Adrenal gland (tissue), 12 donors: Measurements from ENCODE around the gene PAQR7. TPM values are rescaled to one million over a fixed set of nuclear protein-coding genes. Genes with fewer than 3 reads are reported as not detected.

Experiments used
- DNase-seq, 7 donors: peaks; one replicate each; pipeline ENCODE4 v3.0.0-alpha.2; 2019 to 2020
- H3K27ac ChIP-seq, 5 donors: fragments of 200-600 bp; sonication (generic) in 4 of 5; 1 replicate in 3 of 5; 2 replicates in 2 of 5; pipeline versions ENCODE4 v1.5.1 to v1.8.0; 2016 to 2020; ENCODE audit warnings: mild to moderate bottlenecking in 1 of 5
- H3K27me3 ChIP-seq: fragments of 200-600 bp; 2 replicates; pipeline ENCODE4 v1.8.0; 2021
- H3K36me3 ChIP-seq, 2 donors: fragments of 200-600 bp; replicated peaks in 1 of 2; 1 replicate in 1 of 2; 2 replicates in 1 of 2; pipeline versions ENCODE4 v1.5.1 to v1.8.0; 2018 to 2022
- H3K4me1 ChIP-seq, 2 donors: fragments of 200-600 bp; replicated peaks in 1 of 2; 1 replicate in 1 of 2; 2 replicates in 1 of 2; pipeline versions ENCODE4 v1.5.1 to v1.8.0; 2018 to 2021
- H3K4me3 ChIP-seq, 4 donors: fragments of 200-600 bp; sonication (generic) in 3 of 4; one replicate each; pipeline ENCODE4 v1.5.1; 2016 to 2018
- H3K9me3 ChIP-seq, 3 donors: fragments of 200-600 bp; sonication (generic) in 1 of 3; replicated peaks in 1 of 3; 1 replicate in 2 of 3; 2 replicates in 1 of 3; pipeline versions ENCODE4 v1.5.1 to v1.8.0; 2016 to 2021
- POLR2A ChIP-seq, 2 donors: fragments of 450-650 bp; IDR thresholded peaks; one replicate each; pipeline ENCODE4 v1.6.1; 2017; ENCODE audit warnings: antibody characterized with exemption in 2 of 2, mild to moderate bottlenecking in 2 of 2, moderate library complexity in 1 of 2
- WGBS, 4 donors: extraction: QIAGEN DNeasy Blood & Tissue Kit in 2 of 4; methylation state at CpG; one replicate each; pipeline versions ENCODE4 v1.1.5 to v1.1.7; 2013 to 2017; 5-methylcytosine and 5-hydroxymethylcytosine counted together
- intact Hi-C, 2 donors: fragments of 100-400 bp; cut with DNase I; formaldehyde crosslinking; loops; one replicate each; pipeline versions ENCODE4 v1.14.1 to v1.15.0; 2022 to 2023
- polyA plus RNA-seq, 3 donors: library from polyadenylated mRNA; stranded (reverse); fragments of 200-250 nt in 2 of 3; fragments of 350-450 nt in 1 of 3; fragmentation: Illumina TruSeq in 1 of 3; extraction: RNeasy Lipid Tissue Mini Kit (QIAGEN cat#74804) in 1 of 3; gene quantifications; one replicate each; pipeline ENCODE4 v1.2.3, GENCODE V29; 2013 to 2014
- total RNA-seq, 9 donors: library from RNA; depleted of rRNA in 4 of 9; stranded (reverse); fragments of >200 nt in 4 of 9; fragments of 120-200 nt in 1 of 9; fragmentation: NEBNext Ultra II Directional in 1 of 9; extraction: Animal tissue kit (Norgen Biotek cat#: 25700) in 1 of 9; gene quantifications; one replicate each; pipeline versions ENCODE4 v1.1.0 to v1.2.4, GENCODE V29; 2013 to 2023
- TF ChIP-seq, protein P1 (sequence below), 6 experiments: fragments of 450-650 bp in 4 of 6; fragments of 200-600 bp in 2 of 6; sonication (generic) in 1 of 6; IDR thresholded peaks; 1 replicate in 5 of 6; 2 replicates in 1 of 6; pipeline versions ENCODE4 v1.5.1 to v1.8.0; 2016 to 2021; ENCODE audit warnings: antibody characterized with exemption in 6 of 6, mild to moderate bottlenecking in 2 of 6, moderate library complexity in 1 of 6
- donor health status: healthy with polysubstance abuse.
- donor health status: Bipolar disorder and iron deficiency.
- donor health status: DM: yes; HTN: yes; CAD: no.
- donor health status: DM: no; HTN: no; CAD: no.
- donor health status: DM: no; HTN: no; CAD: no.
- donor health status: DM: yes; HTN: yes; CAD: no.

The PAQR7 gene
- total and polyA plus RNA-seq, 12 donors: 19.9 to 71.8 (median 34.0) TPM

DNA sequence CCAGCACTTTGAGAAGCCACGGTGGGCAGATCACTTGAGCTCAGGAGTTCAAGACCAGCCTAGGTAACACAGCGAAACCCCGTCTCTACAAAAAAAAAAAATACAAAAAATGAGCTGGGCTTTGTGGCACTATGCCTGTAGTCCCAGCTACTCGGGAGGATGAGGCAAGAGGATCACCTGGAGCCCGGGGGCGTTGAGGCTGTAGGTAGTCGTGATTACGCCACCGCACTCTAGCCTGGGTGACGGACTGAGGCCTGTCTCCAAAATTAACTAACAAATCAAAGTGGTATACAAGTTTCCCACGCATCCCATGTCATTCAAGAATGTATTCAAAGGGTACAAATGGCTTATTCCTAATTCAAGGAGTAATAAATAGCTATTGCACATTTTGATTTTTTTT is 18.7 kb downstream of the PAQR7 start:
- 91 to 96% (median 93%) methylated on average over 11 of the region's 11 CpGs for WGBS, 4 donors
- intact Hi-C loops: no loop called here
- H3K36me3 ChIP-seq: no peaks in the 10 kb centered on the region
- no peaks in the 10 kb centered on the region for H3K27me3 ChIP-seq
- no peak overlapping the region for H3K27ac ChIP-seq
- TF ChIP-seq POLR2A (IDR thresholded peaks at IDR 0.05): no peak
- TF ChIP-seq, protein P1, sequence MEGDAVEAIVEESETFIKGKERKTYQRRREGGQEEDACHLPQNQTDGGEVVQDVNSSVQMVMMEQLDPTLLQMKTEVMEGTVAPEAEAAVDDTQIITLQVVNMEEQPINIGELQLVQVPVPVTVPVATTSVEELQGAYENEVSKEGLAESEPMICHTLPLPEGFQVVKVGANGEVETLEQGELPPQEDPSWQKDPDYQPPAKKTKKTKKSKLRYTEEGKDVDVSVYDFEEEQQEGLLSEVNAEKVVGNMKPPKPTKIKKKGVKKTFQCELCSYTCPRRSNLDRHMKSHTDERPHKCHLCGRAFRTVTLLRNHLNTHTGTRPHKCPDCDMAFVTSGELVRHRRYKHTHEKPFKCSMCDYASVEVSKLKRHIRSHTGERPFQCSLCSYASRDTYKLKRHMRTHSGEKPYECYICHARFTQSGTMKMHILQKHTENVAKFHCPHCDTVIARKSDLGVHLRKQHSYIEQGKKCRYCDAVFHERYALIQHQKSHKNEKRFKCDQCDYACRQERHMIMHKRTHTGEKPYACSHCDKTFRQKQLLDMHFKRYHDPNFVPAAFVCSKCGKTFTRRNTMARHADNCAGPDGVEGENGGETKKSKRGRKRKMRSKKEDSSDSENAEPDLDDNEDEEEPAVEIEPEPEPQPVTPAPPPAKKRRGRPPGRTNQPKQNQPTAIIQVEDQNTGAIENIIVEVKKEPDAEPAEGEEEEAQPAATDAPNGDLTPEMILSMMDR (IDR thresholded peaks at IDR 0.05): no peak
- peaks cover 6 to 26% of the 10 kb centered on the region in 2 donors for H3K4me1 ChIP-seq
- H3K4me3 ChIP-seq: no peak overlapping the region
- DNase-seq: no peak
- H3K9me3 ChIP-seq: no peaks in the 10 kb centered on the region

DNA sequence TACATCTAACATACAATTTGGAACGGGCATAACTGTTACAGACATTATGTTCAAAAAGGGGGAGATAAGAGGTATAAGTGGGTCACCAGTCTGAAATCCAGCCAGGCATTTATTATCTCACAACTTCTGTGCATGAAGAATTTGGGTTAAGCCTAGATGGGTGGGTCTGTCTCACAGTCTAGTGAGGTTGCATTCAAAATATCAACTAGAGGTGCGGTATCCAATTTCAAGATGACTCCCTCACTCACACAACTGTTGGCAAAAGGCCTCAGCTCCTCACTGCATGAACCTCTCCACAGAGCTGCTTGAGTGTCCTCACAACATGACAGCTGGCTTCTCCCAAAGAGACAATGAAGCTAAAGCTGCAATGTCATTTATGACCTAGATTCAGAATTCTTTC is 21.0 kb downstream of the PAQR7 start:
- H3K36me3 ChIP-seq: no peaks in the 10 kb centered on the region
- intact Hi-C loops: no loop called here
- H3K9me3 ChIP-seq: no peaks in the 10 kb centered on the region
- DNase-seq: no peak
- WGBS, 4 donors: 86 to 97% (median 91%) methylated on average over 2 of the region's 2 CpGs
- no peaks in the 10 kb centered on the region for H3K27me3 ChIP-seq
- peaks cover 6 to 10% of the 10 kb centered on the region in 2 donors for H3K4me1 ChIP-seq
- no peak overlapping the region for H3K4me3 ChIP-seq
- no peak for TF ChIP-seq POLR2A (IDR thresholded peaks at IDR 0.05)
- TF ChIP-seq, protein P1 (IDR thresholded peaks at IDR 0.05): no peak
- H3K27ac ChIP-seq: no peak overlapping the region

DNA sequence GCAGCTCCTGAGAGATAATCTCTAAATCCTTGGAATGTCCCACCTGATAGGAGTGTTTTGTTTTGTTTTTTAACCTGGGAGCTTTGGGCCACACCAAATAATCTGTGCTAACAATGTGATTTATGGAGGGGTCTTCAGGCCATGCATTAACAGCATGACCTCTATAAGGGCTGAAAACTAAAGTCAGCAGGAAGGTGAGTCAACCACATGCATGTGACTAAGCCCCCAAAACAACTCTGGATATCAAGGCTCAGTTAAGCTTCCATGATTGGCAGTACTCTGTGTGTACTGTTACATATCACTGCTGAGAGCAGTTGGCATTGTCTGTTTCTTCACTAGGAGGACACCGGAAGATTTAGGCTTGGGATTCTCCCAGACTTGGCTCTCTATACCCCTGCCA is 27.0 kb downstream of the PAQR7 start:
- Histone ChIP-seq H3K27me3 (no peaks in the 10 kb centered on the region), H3K36me3 (no peaks in the 10 kb centered on the region), H3K9me3 (no peaks in the 10 kb centered on the region), H3K4me1 (no peaks in the 10 kb centered on the region), H3K4me3 (no peak overlapping the region), H3K27ac (no peak overlapping the region)
- intact Hi-C loops: no loop called here
- no peak for DNase-seq
- 80 to 92% (median 88%) methylated on average over 1 of the region's 1 CpG for WGBS, 4 donors
- no peak for TF ChIP-seq POLR2A (IDR thresholded peaks at IDR 0.05)
- TF ChIP-seq, protein P1 (IDR thresholded peaks at IDR 0.05): no peak

- no peaks in the 10 kb centered on the region for H3K4me1 ChIP-seq
- no peaks in the 10 kb centered on the region for H3K36me3 ChIP-seq
- no peak overlapping the region for H3K27ac ChIP-seq
- H3K4me3 ChIP-seq: no peak overlapping the region
- intact Hi-C loops: no loop called here
- no peak for TF ChIP-seq POLR2A (IDR thresholded peaks at IDR 0.05)
- TF ChIP-seq, protein P1 (IDR thresholded peaks at IDR 0.05): no peak
- H3K27me3 ChIP-seq: no peaks in the 10 kb centered on the region
- no peaks in the 10 kb centered on the region for H3K9me3 ChIP-seq
- no peak for DNase-seq
- 72 to 78% (median 76%) methylated on average over 4 of the region's 4 CpGs for WGBS, 4 donors
Measured at GRCh38 chr1:25847929-25848328, 27.6 kb downstream of the PAQR7 start.
